HUES48 (cell line): Measurements from ENCODE around the gene PARD6G.
"Not testable (repeated sequence)": the region's sequence is repeated elsewhere in the genome, so short reads cannot be mapped to it uniquely, and the experiment has no call there.

Experiments used
- H3K27ac ChIP-seq: one replicate; pipeline ENCODE4 v1.7.0; 2013; ENCODE audit warnings: low read depth, low read length, inconsistent platforms
- H3K27me3 ChIP-seq: 2 replicates; pipeline ENCODE4 v1.6.1; 2013; ENCODE audit warnings: mild to moderate bottlenecking, low read length; ENCODE audit not compliant: control insufficient read depth, insufficient read depth
- H3K36me3 ChIP-seq: 2 replicates; pipeline ENCODE4 v1.6.1; 2013; ENCODE audit warnings: low read length; ENCODE audit not compliant: control insufficient read depth, insufficient read depth
- H3K4me1 ChIP-seq: 2 replicates; pipeline ENCODE4 v1.6.1; 2013; ENCODE audit warnings: mild to moderate bottlenecking, low read length; ENCODE audit not compliant: control insufficient read depth, insufficient read depth
- H3K4me3 ChIP-seq: 2 replicates; pipeline ENCODE4 v1.5.1; 2013; ENCODE audit warnings: mild to moderate bottlenecking, low read depth, low read length
- H3K9ac ChIP-seq: 2 replicates; pipeline ENCODE4 v1.6.1; 2013; ENCODE audit warnings: mild to moderate bottlenecking, low read depth, low read length, moderate library complexity
- H3K9me3 ChIP-seq: 2 replicates; pipeline ENCODE4 v1.6.1; 2013; ENCODE audit warnings: low read length; ENCODE audit not compliant: control insufficient read depth, insufficient read depth

Gene PARD6G

DNA sequence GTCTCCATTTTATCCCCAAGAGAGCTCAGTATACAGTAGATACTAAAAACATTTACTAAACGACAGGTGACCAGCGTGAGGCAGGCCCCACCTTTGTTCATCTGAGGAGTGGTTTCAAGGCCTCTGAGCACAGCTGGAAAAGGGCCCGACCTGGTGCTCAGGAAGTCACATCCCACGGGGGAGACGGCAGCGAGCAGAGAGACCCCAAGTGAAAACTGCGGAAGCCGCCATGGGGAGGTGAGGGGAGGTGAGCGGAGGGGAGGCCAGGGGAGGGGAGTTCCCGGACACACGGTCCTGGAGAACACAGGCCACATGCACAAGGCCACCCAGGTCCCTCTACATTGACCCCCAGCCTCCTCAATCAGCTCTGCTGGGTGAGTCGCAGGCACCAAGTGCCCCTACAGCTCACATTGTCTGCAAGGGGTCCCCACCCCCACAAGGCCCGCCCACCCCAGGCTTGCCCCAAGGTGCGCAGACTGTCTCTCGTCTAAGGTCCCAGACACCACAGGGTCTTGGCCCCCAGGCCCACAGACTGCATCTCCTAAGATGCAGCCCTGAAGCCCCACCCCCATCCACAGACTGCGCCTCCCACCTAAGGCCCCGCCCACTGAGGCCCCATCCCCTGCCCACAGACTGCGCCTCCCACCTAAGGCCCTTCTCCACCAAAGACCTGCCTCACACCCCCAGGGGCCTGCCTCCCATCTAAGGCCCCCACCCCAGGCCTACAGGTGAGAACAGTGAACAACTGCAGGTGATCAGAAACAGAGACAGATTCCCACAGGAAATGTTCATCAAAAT, 19.1 kb downstream of the PARD6G start:
- Histone ChIP-seq H3K36me3 (no peaks in the 10 kb centered on the region), H3K9me3 (no peaks in the 10 kb centered on the region), H3K4me3 (no peak overlapping the region), H3K9ac (no peak overlapping the region), H3K27me3 (no peaks in the 10 kb centered on the region), H3K4me1 (peaks cover 4% of the 10 kb centered on the region; the same call in 1 of the 2 replicates), H3K27ac (no peak overlapping the region)

DNA sequence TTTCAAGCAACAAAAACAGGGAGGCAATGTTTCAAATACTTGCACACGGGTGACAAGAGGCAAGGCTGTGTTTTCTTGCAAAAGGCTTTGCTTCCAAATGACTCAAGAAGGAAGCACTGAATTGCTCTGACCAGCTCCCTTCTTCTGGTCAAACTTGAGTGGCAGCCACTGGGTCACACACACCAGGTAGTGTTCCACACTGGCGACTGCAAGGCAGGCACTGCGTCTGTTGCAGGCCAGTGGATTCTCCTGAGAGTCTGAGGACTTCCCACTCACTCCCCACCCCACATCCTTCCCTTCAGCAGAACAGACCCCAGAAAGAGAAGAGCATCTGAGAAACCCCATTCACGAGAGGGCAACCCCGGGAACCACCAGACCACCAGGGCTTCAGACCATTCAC, 19.8 kb downstream of the PARD6G start:
- H3K27ac ChIP-seq, result no peak overlapping the region

DNA sequence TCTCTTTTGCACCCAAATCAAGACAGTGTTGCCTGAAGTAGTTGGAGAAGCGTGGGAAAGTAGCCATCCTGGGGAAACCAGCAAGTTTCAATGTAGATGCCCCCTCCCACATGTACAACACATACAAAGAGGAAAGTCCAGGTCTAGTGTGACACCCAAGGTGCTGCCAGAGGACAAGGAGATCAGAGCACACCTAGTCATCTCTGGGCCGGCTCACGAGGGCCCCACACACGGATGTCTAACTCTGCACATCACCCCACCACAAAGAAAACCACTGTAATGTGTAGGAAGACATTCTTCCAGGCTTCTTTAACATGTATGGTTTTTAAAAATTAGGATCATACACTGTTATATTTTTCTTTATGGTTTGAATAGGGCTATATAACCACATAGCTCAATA, 21.6 kb downstream of the PARD6G start:
- Histone ChIP-seq H3K9ac (no peak overlapping the region), H3K36me3 (no peaks in the 10 kb centered on the region), H3K4me3 (no peak overlapping the region), H3K4me1 (peaks cover 4% of the 10 kb centered on the region; the same call in 1 of the 2 replicates), H3K27ac (no peak overlapping the region), H3K9me3 (no peaks in the 10 kb centered on the region), H3K27me3 (no peaks in the 10 kb centered on the region)

More for the DNA sequence above, 19.8 kb downstream of the PARD6G start:
- Histone ChIP-seq H3K27me3 (no peaks in the 10 kb centered on the region), H3K9ac (no peak overlapping the region), H3K4me1 (peaks cover 4% of the 10 kb centered on the region; the same call in 1 of the 2 replicates), H3K36me3 (no peaks in the 10 kb centered on the region), H3K4me3 (no peak overlapping the region), H3K9me3 (no peaks in the 10 kb centered on the region)

DNA sequence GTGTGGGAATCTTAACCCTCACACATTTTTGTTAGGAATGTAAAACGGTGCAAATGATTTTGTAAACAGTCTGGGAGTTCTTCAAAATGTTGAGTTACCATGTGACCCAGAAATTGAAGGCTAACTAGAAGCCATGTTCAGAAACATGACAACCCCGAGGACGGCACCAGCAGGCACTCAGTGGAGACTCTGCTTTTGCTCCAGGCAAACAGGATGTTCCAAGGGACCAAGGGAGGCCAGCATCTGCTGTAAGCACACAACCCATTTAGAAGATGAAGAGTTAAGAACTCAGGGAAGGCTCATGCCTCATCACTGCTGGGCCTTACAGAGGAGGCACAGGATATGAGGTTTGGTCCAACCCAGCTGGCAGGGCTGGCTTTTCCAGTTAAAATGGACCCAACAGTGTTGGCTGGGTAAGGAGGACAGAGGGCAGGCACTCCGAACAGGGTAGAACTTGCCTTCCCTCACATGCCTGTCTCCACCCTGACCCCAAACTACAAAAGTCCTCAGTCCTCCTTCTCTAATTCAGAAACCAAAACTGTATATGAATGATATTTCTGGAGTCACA, 23.6 kb downstream of the PARD6G start:
- Histone ChIP-seq H3K4me1 (peaks cover 4% of the 10 kb centered on the region; the same call in 1 of the 2 replicates), H3K9ac (no peak overlapping the region), H3K36me3 (no peaks in the 10 kb centered on the region), H3K9me3 (no peaks in the 10 kb centered on the region), H3K27ac (no peak overlapping the region), H3K27me3 (no peaks in the 10 kb centered on the region), H3K4me3 (no peak overlapping the region)

DNA sequence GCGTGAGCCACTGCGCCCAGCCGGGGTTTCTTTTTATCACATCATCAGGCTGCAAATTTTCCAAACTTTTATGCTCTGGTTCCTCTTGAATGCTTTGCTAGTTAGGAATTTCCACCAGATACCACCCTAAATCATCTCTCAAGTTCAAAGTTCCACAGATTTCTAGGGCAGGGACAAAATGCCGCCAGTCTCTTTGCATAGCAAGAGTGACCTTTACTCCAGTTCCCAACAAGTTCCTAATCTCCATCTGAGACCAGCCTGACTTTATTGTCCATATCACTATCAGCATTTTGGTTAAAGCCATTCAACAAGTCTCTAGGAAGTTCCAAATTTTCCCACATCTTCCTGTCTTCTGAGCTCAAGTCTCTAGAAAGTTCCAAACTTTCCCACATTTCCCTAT, 27.8 kb downstream of the PARD6G start:
- H3K9ac ChIP-seq, H3K27ac ChIP-seq, H3K9me3 ChIP-seq: not testable (repeated sequence)

DNA sequence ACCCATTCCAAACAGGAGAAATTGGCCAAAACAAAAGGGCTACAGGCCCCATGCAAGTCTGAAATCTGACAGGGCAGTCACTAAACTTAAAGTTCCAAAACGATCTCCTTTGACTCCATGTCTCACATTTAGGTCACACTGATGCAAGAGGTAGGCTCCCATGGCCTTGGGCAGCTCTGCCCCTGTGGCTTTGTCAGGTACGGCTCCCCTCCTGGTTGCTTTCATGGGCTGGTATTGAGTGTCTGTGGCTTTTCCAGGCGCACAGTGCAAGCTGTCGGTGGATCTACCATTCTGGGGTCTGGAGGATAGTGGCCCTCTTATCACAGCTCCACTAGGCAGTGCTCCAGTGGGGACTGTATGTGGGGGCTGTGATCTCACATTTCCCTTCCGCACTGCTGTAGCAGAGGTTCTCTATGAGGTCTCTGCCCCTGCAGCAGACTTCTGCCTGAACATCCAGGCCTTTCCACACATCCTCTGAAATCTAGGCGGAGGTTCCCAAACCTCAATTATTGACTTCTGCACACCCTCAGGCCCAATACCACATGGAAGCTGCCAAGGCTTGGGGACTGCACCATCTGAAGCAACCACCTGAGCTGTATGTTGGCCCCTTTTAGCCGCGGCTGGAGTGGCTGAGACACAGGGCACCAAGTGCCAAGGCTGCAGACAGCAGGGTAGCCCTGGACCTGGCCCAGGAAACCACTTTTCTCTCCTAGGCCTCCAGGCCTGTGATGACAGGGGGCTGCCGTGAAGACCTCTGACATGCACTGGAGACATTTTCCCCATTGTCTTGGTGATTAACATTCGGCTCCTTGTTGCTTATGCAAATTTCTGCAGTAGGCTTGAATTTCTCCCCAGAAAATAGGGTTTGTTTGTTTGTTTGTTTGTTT, 28.7 kb downstream of the PARD6G start:
- no peaks in the 10 kb centered on the region for H3K4me1 ChIP-seq
- H3K27ac ChIP-seq, result no peak overlapping the region
- no peaks in the 10 kb centered on the region for H3K27me3 ChIP-seq
- no peak overlapping the region for H3K9ac ChIP-seq
- H3K4me3 ChIP-seq, result no peak overlapping the region
- H3K36me3 ChIP-seq, result no peaks in the 10 kb centered on the region
- H3K9me3 ChIP-seq, result no peaks in the 10 kb centered on the region

More for the DNA sequence above, 27.8 kb downstream of the PARD6G start:
- not testable (repeated sequence) for H3K36me3 ChIP-seq, H3K4me3 ChIP-seq, H3K27me3 ChIP-seq, H3K4me1 ChIP-seq

DNA sequence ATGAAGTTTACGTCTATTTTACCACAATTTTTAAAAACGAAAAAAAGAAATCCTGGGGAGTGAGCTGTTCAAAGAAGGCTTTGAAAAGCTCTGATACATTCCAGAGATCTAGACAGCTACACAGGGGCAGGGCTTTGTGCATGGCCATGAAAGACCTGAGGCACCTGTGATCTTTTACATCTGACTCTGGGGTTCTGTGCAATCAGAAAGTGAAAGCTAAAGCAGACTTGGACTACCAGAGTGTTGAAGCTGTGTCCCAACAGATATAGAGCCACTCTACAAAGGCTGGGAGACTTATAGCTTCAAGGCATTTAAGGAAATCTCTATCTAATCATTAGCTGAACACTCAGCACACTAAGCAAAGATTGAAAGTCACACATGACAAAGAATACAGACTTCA, 34.1 kb downstream of the PARD6G start:
- Histone ChIP-seq H3K27ac (no peak overlapping the region), H3K9ac (no peak overlapping the region), H3K27me3 (no peaks in the 10 kb centered on the region), H3K4me3 (no peak overlapping the region), H3K9me3 (no peaks in the 10 kb centered on the region), H3K4me1 (peaks cover 4% of the 10 kb centered on the region; the same call in 1 of the 2 replicates), H3K36me3 (no peaks in the 10 kb centered on the region)

DNA sequence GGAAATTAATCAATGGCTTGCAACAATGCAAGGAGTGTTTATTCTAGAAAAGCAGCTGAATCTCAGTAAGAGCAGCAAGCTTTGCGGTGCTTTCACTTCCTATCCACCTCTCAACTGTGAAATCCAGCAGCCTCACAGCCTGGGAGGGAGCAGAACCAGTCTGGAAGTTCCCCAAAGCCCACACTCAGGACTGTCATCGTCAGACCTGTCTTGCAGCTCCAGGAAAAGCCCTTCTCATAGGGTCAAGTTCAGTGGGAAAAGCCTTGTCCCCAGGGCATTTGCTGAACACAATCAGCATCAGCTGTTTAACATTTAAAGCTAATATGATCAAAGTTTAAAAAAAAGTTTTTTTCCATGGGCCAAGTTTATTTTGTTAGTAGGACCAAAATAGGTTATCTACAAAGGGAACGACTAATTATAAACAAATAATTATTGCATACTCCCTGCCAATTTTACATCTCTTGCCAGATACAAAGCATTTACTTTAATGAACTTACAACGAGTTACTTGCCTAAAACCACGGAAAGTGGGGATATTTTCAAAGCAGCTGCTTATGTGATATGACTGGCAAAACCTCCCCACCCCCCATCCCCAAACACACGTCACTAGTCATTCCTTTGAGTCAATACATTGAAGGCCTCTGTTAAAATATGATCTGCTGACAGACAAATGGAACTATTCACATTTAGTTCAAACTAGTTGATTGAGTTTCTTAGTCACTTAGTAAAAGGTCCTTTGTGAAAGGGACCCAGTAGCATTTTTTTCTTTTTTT, 36.8 kb downstream of the PARD6G start:
- no peak overlapping the region for H3K27ac ChIP-seq
- H3K9ac ChIP-seq, result no peak overlapping the region
- H3K4me1 ChIP-seq, result peaks cover 4% of the 10 kb centered on the region; the same call in 1 of the 2 replicates
- H3K36me3 ChIP-seq, result no peaks in the 10 kb centered on the region
- no peaks in the 10 kb centered on the region for H3K27me3 ChIP-seq
- H3K4me3 ChIP-seq, result no peak overlapping the region
- H3K9me3 ChIP-seq, result no peaks in the 10 kb centered on the region

DNA sequence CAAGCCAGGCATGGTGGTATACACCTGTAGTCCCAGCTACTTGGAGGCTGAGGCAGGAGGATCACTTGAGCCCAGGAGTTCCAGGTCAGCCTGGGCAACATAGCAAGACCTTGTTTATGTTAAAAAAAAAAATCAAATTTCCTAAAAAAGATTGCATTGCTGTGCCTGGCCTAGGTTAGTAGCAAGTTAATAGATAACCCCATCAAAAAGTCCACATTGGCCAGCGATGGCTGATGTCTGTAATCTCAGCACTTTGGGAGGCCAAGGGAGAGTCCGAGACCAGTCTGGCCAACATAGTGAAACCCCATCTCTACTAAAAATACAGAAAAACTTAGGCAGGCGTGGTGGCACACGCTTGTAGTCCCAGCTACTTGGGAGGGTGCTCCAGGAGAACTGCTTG, 38.7 kb downstream of the PARD6G start:
- H3K9ac ChIP-seq, result no peak overlapping the region
- no peaks in the 10 kb centered on the region for H3K36me3 ChIP-seq
- H3K27me3 ChIP-seq, result no peaks in the 10 kb centered on the region
- H3K4me1 ChIP-seq, result peaks cover 4% of the 10 kb centered on the region; the same call in 1 of the 2 replicates
- H3K9me3 ChIP-seq, result no peaks in the 10 kb centered on the region
- H3K27ac ChIP-seq, result no peak overlapping the region
- H3K4me3 ChIP-seq, result no peak overlapping the region

DNA sequence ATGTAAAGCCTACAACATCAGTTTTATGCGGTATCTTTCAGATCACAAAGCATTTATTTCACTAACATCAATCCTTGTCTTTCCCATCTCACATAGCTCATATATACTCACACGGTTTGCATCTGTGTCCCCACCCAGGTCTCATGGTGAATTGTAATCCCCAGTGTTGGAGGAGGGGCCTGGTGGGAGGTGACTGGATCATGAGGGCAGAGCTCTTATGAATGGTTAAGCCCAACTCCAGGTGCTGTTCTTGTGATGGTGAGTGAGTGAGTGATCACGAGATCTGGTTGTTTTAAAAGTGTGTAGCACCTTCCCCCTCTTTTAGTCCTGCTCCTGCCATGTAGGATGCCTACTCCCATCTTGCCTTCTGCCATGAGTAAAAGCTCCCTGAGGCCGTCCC, 42.0 kb downstream of the PARD6G start:
- Histone ChIP-seq H3K9ac (no peak overlapping the region), H3K4me3 (no peak overlapping the region), H3K36me3 (no peaks in the 10 kb centered on the region), H3K9me3 (no peaks in the 10 kb centered on the region), H3K4me1 (peaks cover 17% of the 10 kb centered on the region), H3K27ac (no peak overlapping the region), H3K27me3 (no peaks in the 10 kb centered on the region)
